OCI-LY3 (cell line): ENCODE measurements around the gene KCNK6.

Experiments used
- H2AFZ ChIP-seq: fragments of 200-600, 300-600 bp; shearing (Covaris generic); 2 replicates; pipeline ENCODE4 v1.6.0; 2014; ENCODE audit warnings: antibody characterized with exemption, low read depth, low read length
- H3K27ac ChIP-seq: fragments of 200-600, 300-600 bp; sonication (generic); 2 replicates; pipeline ENCODE4 v1.5.1; 2014; ENCODE audit warnings: mild to moderate bottlenecking, low read length, moderate library complexity, mixed read lengths
- H3K27me3 ChIP-seq: fragments of 200-600, 300-600 bp; sonication (generic); 2 replicates; pipeline ENCODE4 v1.6.1; 2014; ENCODE audit warnings: low read depth, low read length, mixed read lengths
- H3K36me3 ChIP-seq: fragments of 200-600, 300-600 bp; sonication (generic); replicated peaks from 2 replicates; pipeline ENCODE3; 2014; ENCODE audit warnings: low read depth, low read length, mixed read lengths
- H3K4me1 ChIP-seq: fragments of 300-600, 200-600 bp; sonication (generic); 2 replicates; pipeline ENCODE4 v1.6.1; 2014; ENCODE audit warnings: low read length, mixed read lengths
- H3K4me2 ChIP-seq: fragments of 200-600, 300-600 bp; sonication (generic); 2 replicates; pipeline ENCODE4 v1.6.1; 2014; ENCODE audit warnings: low read length, mixed read lengths
- H3K4me3 ChIP-seq: fragments of 300-600, 200-600 bp; sonication (generic); 2 replicates; pipeline ENCODE4 v1.5.1; 2014; ENCODE audit warnings: antibody characterized with exemption, mild to moderate bottlenecking, low read length, moderate library complexity
- H3K79me2 ChIP-seq: fragments of 300-600, 200-600 bp; shearing (Covaris generic); 2 replicates; pipeline ENCODE4 v1.6.1; 2014; ENCODE audit warnings: mild to moderate bottlenecking, low read length, mixed read lengths
- H3K9ac ChIP-seq: fragments of 300-600, 200-600 bp; shearing (Covaris generic); 2 replicates; pipeline ENCODE4 v1.6.0; 2014; ENCODE audit warnings: mild to moderate bottlenecking, low read length, moderate library complexity
- H3K9me3 ChIP-seq: fragments of 200-600, 300-600 bp; shearing (Covaris generic); 2 replicates; pipeline ENCODE4 v1.6.1; 2014; ENCODE audit warnings: low read length, mixed read lengths; ENCODE audit not compliant: insufficient read depth
- H4K20me1 ChIP-seq: fragments of 200-600, 300-600 bp; sonication (generic); 2 replicates; pipeline ENCODE4 v1.6.1; 2016; ENCODE audit warnings: low read length, mixed read lengths; ENCODE audit not compliant: insufficient read depth
- CTCF ChIP-seq: fragments of 200-600, 300-600 bp; sonication (generic); IDR thresholded peaks from 2 replicates; pipeline ENCODE4 v1.5.1; 2014; ENCODE audit warnings: antibody characterized with exemption, low read length, low read depth
- EZH2phosphoT487 ChIP-seq: fragments of 200-600 bp; shearing (Covaris generic); IDR thresholded peaks from 2 replicates; pipeline ENCODE4 v1.6.1; 2018; ENCODE audit warnings: antibody characterized with exemption, mixed run types, low read depth

The KCNK6 gene

DNA sequence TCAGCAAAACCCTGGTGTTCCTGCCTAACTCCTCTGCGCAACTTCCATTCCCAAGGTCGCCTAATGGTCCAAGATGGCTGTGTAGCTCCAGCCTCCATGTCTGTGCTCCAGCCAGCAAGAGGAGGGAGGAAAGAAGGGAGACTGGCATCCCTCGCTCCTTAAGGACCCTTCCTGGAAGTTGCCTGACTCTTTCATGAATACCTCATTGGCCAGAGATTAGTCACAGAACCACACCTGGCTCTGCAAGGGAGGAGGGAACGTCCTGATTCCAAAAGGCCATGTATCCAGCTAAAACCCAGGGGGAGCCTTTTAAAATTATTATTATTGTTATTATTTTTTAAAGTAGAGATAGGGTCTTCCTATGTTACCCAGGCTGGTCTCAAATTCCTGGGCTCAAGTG lies 4.8 kb downstream of the KCNK6 start:
- Histone ChIP-seq H2AFZ (no peak overlapping the region), H3K4me2 (no peak overlapping the region), H3K9ac (no peak overlapping the region), H3K9me3 (no peaks in the 10 kb centered on the region), H3K4me3 (no peak overlapping the region), H3K27ac (no peak overlapping the region), H4K20me1 (no peaks in the 10 kb centered on the region), H3K79me2 (no peaks in the 10 kb centered on the region), H3K36me3 (no peaks in the 10 kb centered on the region), H3K4me1 (peaks cover 6% of the 10 kb centered on the region; the same call in 1 of the 2 replicates), H3K27me3 (peaks cover 4% of the 10 kb centered on the region)
- TF ChIP-seq EZH2phosphoT487 (no peak), CTCF (no peak)

GRCh38 chr19:38326591-38326990 lies 6.9 kb downstream of the KCNK6 start:
- H3K9me3 ChIP-seq: no peaks in the 10 kb centered on the region
- no peaks in the 10 kb centered on the region for H3K79me2 ChIP-seq
- H4K20me1 ChIP-seq: no peaks in the 10 kb centered on the region
- no peak overlapping the region for H3K4me2 ChIP-seq
- H3K4me1 ChIP-seq: peaks cover 6% of the 10 kb centered on the region; the same call in 1 of the 2 replicates
- no peak overlapping the region for H3K4me3 ChIP-seq
- H3K27ac ChIP-seq: no peak overlapping the region
- H3K9ac ChIP-seq: no peak overlapping the region
- H2AFZ ChIP-seq: no peak overlapping the region
- H3K36me3 ChIP-seq: no peaks in the 10 kb centered on the region
- no peaks in the 10 kb centered on the region for H3K27me3 ChIP-seq
- no peak for TF ChIP-seq CTCF
- TF ChIP-seq EZH2phosphoT487: no peak

GRCh38 chr19:38329651-38330050 lies 10.0 kb downstream of the KCNK6 start:
- Histone ChIP-seq H3K4me1 (no peaks in the 10 kb centered on the region), H3K9me3 (no peaks in the 10 kb centered on the region), H3K36me3 (no peaks in the 10 kb centered on the region), H3K79me2 (no peaks in the 10 kb centered on the region), H3K27me3 (no peaks in the 10 kb centered on the region), H4K20me1 (no peaks in the 10 kb centered on the region), H2AFZ (no peak overlapping the region), H3K27ac (no peak overlapping the region), H3K9ac (no peak overlapping the region), H3K4me2 (no peak overlapping the region), H3K4me3 (no peak overlapping the region)
- TF ChIP-seq EZH2phosphoT487 (no peak), CTCF (no peak)

- Histone ChIP-seq H3K27me3 (no peaks in the 10 kb centered on the region), H3K4me3 (no peak overlapping the region), H2AFZ (no peak overlapping the region), H4K20me1 (no peaks in the 10 kb centered on the region), H3K9ac (no peak overlapping the region), H3K4me2 (no peak overlapping the region), H3K79me2 (no peaks in the 10 kb centered on the region), H3K36me3 (no peaks in the 10 kb centered on the region), H3K9me3 (no peaks in the 10 kb centered on the region), H3K27ac (no peak overlapping the region), H3K4me1 (peaks cover 4% of the 10 kb centered on the region)
- no peak for TF ChIP-seq EZH2phosphoT487
- no peak for TF ChIP-seq CTCF
Observed at GRCh38 chr19:38331728-38332127, 12.1 kb downstream of the KCNK6 start.
